Adrenal gland (tissue), 12 donors: Measurements from ENCODE around the gene POLR2E. TPM values are rescaled to one million over a fixed set of nuclear protein-coding genes. Genes with fewer than 3 reads are reported as not detected.

Source experiments
- DNase-seq, 7 donors: peaks; one replicate each; pipeline ENCODE4 v3.0.0-alpha.2; 2019 to 2020
- H3K27ac ChIP-seq, 5 donors: fragments of 200-600 bp; sonication (generic) in 4 of 5; 1 replicate in 3 of 5; 2 replicates in 2 of 5; pipeline versions ENCODE4 v1.5.1 to v1.8.0; 2016 to 2020; ENCODE audit warnings: mild to moderate bottlenecking in 1 of 5
- H3K27me3 ChIP-seq: fragments of 200-600 bp; 2 replicates; pipeline ENCODE4 v1.8.0; 2021
- H3K36me3 ChIP-seq, 2 donors: fragments of 200-600 bp; replicated peaks in 1 of 2; 1 replicate in 1 of 2; 2 replicates in 1 of 2; pipeline versions ENCODE4 v1.5.1 to v1.8.0; 2018 to 2022
- H3K4me1 ChIP-seq, 2 donors: fragments of 200-600 bp; replicated peaks in 1 of 2; 1 replicate in 1 of 2; 2 replicates in 1 of 2; pipeline versions ENCODE4 v1.5.1 to v1.8.0; 2018 to 2021
- H3K4me3 ChIP-seq, 4 donors: fragments of 200-600 bp; sonication (generic) in 3 of 4; one replicate each; pipeline ENCODE4 v1.5.1; 2016 to 2018
- H3K9me3 ChIP-seq, 3 donors: fragments of 200-600 bp; sonication (generic) in 1 of 3; replicated peaks in 1 of 3; 1 replicate in 2 of 3; 2 replicates in 1 of 3; pipeline versions ENCODE4 v1.5.1 to v1.8.0; 2016 to 2021
- CTCF ChIP-seq, 6 experiments: fragments of 450-650 bp in 4 of 6; fragments of 200-600 bp in 2 of 6; sonication (generic) in 1 of 6; IDR thresholded peaks; 1 replicate in 5 of 6; 2 replicates in 1 of 6; pipeline versions ENCODE4 v1.5.1 to v1.8.0; 2016 to 2021; ENCODE audit warnings: antibody characterized with exemption in 6 of 6, mild to moderate bottlenecking in 2 of 6, moderate library complexity in 1 of 6
- POLR2A ChIP-seq, 2 donors: fragments of 450-650 bp; IDR thresholded peaks; one replicate each; pipeline ENCODE4 v1.6.1; 2017; ENCODE audit warnings: antibody characterized with exemption in 2 of 2, mild to moderate bottlenecking in 2 of 2, moderate library complexity in 1 of 2
- WGBS, 4 donors: extraction: QIAGEN DNeasy Blood & Tissue Kit in 2 of 4; methylation state at CpG; one replicate each; pipeline versions ENCODE4 v1.1.5 to v1.1.7; 2013 to 2017; 5-methylcytosine and 5-hydroxymethylcytosine counted together
- intact Hi-C, 2 donors: fragments of 100-400 bp; cut with DNase I; formaldehyde crosslinking; loops; one replicate each; pipeline versions ENCODE4 v1.14.1 to v1.15.0; 2022 to 2023
- polyA plus RNA-seq, 3 donors: library from polyadenylated mRNA; stranded (reverse); fragments of 200-250 nt in 2 of 3; fragments of 350-450 nt in 1 of 3; fragmentation: Illumina TruSeq in 1 of 3; extraction: RNeasy Lipid Tissue Mini Kit (QIAGEN cat#74804) in 1 of 3; gene quantifications; one replicate each; pipeline ENCODE4 v1.2.3, GENCODE V29; 2013 to 2014
- total RNA-seq, 9 donors: library from RNA; depleted of rRNA in 4 of 9; stranded (reverse); fragments of >200 nt in 4 of 9; fragments of 120-200 nt in 1 of 9; fragmentation: NEBNext Ultra II Directional in 1 of 9; extraction: Animal tissue kit (Norgen Biotek cat#: 25700) in 1 of 9; gene quantifications; one replicate each; pipeline versions ENCODE4 v1.1.0 to v1.2.4, GENCODE V29; 2013 to 2023
- donor health status: healthy with polysubstance abuse.
- donor health status: Bipolar disorder and iron deficiency.
- donor health status: DM: yes; HTN: yes; CAD: no.
- donor health status: DM: no; HTN: no; CAD: no.
- donor health status: DM: no; HTN: no; CAD: no.
- donor health status: DM: yes; HTN: yes; CAD: no.

The POLR2E gene
- total and polyA plus RNA-seq, 12 donors = 74.7 to 231 (median 157) TPM

DNA sequence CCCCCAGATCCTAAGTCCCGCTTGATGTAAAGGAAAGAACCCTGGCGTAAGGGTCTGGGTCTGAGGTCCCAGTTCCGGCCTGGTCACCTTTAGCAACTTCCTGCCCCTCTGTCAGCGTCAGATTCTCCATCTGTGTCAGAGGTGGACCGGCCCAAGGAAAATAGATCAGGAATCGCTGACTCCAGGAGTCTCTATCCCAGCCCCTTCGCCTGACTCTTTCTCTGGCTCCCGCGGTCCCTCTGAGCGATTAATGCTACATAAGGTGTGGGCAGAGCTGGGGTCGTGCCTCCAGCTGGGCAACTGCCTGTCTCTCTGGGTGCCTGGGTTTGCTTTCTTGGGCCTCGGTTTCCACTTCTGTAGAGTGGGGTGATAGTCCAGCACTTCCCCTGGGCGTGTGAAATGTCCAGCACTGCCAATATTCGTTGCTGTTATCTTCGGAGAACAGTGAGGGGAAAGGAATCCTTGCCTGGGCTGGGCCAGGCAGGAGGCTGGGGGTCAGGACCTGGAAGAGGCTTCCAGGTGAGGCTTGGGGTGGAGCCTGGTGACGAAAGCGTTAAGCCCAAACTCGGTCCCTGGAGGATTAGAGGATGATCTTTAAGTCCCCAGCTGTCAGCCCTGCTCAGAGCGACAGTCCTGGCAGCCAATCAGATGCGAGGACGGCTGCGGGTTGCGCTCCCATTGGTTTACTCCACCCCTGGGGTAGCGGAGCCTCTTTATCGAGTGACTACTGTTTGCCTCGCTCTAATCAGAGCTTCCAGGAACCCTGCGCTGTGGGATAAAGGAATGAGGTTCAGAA is 54.5 kb downstream of the POLR2E start:
- H3K9me3 ChIP-seq = no peaks in the 10 kb centered on the region
- peak overlapping the region in 2 of 4 donors; percentile 31 to 51 for H3K4me3 ChIP-seq
- peak overlapping the region in 2 of 5 donors; percentile 43 to 49 for H3K27ac ChIP-seq
- intact Hi-C loops = no loop called here
- peaks cover 7 to 28% of the 10 kb centered on the region in 2 donors for H3K4me1 ChIP-seq
- WGBS, 4 donors = 1 to 7% (median 2%) methylated on average over 16 to 27 of the region's 27 CpGs
- DNase-seq = peak; percentile 86 to 97 (median 93)
- TF ChIP-seq POLR2A (IDR thresholded peaks at IDR 0.05) (no peak), CTCF (IDR thresholded peaks at IDR 0.05) (no peak)
- H3K27me3 ChIP-seq = no peaks in the 10 kb centered on the region
- peaks cover 0 to 20% of the 10 kb centered on the region in 2 donors for H3K36me3 ChIP-seq

GRCh38 chr19:1039646-1040475 is 55.3 kb downstream of the POLR2E start, which contains the start of gene ABCA7:
Gene ABCA7 (plus strand): TSS chr19:1040107. CDS start chr19:1041362, 1,255 bp downstream.
- TF ChIP-seq POLR2A (IDR thresholded peaks at IDR 0.05) (peak; percentile 54 to 66), CTCF (IDR thresholded peaks at IDR 0.05) (no peak)
- 0 to 2% (median 1%) methylated on average over 19 to 56 of the region's 56 CpGs for WGBS, 4 donors
- peaks cover 0 to 21% of the 10 kb centered on the region in 2 donors for H3K36me3 ChIP-seq
- peak within 1 kb of the TSS in 2 of 5 donors; percentile 27 to 43 for H3K27ac ChIP-seq
- H3K27me3 ChIP-seq = no peaks in the 10 kb centered on the region
- H3K9me3 ChIP-seq = no peaks in the 10 kb centered on the region
- peak; percentile 96 to 100 (median 99) for DNase-seq
- peaks cover 7 to 28% of the 10 kb centered on the region in 2 donors for H3K4me1 ChIP-seq
- peak within 1 kb of the TSS in 3 of 4 donors; percentile 11 to 51 (median 31) for H3K4me3 ChIP-seq
- intact Hi-C loops = no loop called here

GRCh38 chr19:1038978-1039645 is 56.1 kb downstream of the POLR2E start:
- Histone ChIP-seq H3K27ac (peak overlapping the region in 1 of 5 donors; percentile 43), H3K36me3 (peaks cover 0 to 21% of the 10 kb centered on the region in 2 donors), H3K9me3 (no peaks in the 10 kb centered on the region), H3K27me3 (no peaks in the 10 kb centered on the region), H3K4me1 (peaks cover 7 to 28% of the 10 kb centered on the region in 2 donors), H3K4me3 (no peak overlapping the region)
- 65 to 73% (median 65%) methylated on average over 22 of the region's 22 CpGs for WGBS, 4 donors
- TF ChIP-seq POLR2A (IDR thresholded peaks at IDR 0.05) (no peak), CTCF (IDR thresholded peaks at IDR 0.05) (no peak)
- intact Hi-C loops = no loop called here
- no peak for DNase-seq
